HG02798 (cell line): ENCODE results near the gene APBA1.
"Not testable (repeated sequence)": the region's sequence is repeated elsewhere in the genome, so short reads cannot be mapped to it uniquely, and the experiment has no call there.

Experiments
- ATAC-seq: cut with Tn5 transposase; IDR thresholded peaks from one replicate; pipeline ENCODE4 v1.9.1; 2021; ENCODE audit warnings: mild to moderate bottlenecking; ENCODE audit not compliant: unreplicated experiment, poor library complexity

The APBA1 gene

DNA sequence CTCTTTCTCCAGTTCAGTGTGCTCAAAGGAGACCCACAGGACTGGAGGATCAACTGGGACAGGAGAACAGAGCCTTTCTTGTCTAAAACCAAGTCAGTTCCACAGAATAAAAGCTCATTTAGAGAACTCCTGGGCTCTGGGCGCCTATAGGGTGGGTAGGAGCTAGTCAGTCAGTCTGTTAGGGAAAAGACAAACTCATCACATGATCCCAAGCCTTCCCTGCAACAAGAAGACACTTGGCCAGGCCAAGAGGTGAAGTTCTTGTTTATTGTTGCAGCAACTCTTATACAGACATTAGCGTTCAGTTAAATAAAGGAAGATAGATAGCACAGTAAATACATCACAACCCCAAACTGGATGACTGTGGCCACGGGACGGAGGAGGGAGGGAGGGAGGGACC, 244.9 kb downstream of the APBA1 start:
- no peak for ATAC-seq

DNA sequence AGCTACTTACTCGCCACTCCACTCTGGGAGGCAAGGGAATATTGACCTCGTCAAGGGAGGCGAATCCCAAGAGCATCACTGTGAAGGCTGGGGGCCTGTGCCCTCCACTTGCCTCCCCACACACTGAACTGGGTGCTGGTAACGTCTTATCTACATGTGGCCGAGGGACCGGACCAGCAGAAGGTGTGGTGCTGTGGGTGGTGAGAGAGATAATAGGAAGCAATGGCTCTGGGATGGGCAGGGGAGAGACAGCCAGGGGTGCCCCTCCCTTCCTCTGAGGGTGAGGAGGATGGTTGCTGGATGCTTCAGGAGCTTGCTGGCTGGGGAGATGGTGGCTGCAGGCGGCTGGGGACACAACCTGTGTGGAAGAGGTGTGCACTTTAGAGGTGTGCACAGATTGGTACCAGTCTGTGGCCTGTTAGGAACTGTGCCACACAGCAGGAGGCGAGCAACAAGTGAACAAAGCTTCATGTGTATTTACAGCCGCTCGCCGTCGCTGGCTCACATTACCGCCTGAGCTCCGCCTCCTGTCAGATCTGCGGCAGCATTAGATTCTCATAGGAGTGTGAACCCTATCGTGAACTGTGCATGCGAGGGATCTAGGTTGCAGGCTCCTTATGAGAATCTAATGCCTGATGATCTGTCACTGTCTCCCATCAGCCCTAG, 246.9 kb downstream of the APBA1 start:
- no peak for ATAC-seq

DNA sequence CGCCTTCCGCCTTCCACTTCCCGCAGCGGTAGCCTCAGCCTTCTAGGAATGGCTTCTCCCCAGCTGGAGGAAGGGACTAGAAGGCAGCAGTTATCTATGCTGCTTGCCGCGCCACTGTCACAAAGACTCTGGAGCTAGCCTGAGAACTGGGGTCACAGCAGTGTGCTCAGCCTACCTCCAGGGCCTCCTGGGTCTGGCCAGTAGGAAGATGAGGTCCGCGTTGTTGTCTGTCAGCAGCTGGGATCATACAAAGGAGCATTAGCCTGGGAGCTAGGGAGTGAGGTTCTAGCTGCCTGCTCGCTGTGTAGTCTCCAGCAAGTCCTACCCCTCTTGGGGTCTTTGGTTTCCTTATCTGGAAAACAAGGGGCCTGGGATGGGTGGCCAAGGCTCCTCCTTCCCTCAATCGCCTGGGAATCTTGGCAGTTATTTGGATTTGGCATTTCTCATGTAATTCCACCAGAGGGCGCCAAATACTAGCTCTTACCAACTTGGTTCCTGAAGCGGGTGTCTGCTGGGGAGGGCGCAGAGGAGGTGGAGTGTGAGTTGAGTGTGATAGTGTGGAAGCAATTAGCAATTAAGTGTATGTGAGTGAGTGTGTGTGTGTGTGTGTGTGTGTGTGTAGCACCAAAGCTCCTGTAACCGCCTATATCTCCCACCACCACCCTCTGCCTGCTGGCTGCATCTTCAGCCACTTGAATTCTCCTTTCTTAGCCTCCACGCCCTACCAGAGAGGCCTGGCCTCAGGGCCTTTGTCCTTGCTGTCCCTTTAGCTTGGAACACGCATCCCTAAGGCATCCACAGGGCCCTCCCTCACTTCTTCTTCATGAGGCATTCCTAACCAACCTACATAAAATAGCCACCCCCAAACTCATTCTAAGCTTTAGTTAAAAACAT, 250.0 kb downstream of the APBA1 start:
- peak; percentile 66 for ATAC-seq

DNA sequence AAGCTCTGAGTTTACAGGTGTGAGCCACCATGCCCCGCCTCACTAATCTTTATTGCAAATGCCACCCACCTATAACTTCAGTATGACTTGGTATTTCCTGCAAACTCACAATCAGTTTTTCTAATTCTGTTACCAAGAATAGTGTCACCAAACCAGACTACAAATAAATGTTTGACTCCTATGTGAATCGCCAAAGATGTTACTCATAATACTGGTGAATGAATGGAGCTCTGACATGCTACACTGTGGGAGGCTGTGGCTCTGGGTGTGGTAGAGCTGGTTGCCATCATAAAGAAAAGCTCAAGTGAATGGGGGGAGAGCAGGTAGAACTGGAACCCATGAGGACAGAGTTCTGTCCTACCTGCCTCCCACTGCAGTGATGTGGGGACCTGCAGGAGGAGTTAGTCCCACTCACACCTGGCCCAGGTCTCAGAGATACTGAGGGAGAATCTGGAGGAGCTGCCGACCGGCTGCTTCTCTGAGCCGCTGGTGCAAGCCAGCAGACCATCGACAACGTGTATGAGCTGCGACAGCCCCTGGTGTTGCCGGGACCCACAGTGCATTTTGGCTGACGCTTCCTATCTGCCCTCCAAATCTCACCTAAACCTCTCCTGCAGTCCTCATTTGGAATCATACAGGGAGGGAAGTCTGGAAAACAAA, 251.4 kb downstream of the APBA1 start:
- ATAC-seq, result no peak

DNA sequence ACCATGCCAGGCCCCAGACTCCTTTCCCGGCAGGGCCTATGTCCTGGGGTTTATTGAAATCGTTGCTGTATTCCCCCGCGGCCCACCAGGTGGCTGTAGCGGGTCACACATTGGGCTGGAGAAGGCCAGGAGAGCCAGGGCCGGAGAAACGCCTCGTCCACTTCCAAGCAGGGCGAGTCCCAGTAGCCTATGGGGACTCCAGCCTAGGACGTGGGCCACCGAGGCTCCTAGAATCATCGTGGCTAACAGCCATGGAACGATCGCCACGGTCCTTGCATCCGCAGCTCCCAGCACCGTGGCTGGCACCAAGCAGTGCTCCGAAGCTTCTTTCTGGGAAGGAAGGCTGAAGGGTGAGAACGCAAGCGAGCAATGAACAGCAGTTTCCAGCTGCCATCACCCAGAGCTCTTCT, 259.4 kb downstream of the APBA1 start:
- no peak for ATAC-seq

DNA sequence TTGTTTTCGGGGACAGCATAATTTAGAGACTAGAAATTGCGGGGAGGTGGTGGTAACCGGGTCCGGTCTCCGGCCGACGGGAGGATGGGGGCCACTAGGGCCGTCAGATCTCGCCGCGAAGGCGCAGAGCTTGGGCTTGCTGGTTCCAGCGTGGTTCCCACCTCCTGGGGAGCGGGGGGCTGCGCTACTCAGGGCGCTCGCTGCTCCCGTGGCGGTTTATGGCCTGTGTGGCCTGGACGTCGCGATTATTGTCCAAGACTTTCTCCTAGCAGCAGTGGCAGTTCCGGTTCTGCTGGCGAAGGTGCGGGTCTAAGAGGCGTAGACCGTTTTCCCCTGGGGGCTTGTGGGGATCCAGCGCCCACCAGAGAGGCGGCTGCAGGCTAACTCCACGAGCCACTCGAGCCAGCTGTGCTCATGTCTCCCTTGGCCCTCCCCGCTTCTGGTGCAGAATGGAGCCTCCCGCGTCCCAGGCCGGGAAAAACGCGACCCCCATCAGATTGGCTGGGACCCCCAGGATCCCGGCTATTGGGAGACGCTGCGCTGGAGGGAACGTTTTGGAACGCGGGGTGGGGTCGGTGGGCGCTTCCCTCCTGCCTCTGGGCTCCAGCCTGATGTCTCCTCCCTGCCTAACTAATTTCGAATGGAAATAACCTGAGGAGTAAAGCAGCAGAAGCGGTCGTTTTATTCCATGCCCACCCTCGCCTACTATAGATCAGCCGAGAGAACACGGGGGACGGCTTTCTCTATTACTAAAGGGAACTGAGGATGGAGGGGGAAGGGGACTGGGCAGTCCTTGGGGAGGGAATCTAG, 260.0 kb downstream of the APBA1 start:
- ATAC-seq, result no peak

DNA sequence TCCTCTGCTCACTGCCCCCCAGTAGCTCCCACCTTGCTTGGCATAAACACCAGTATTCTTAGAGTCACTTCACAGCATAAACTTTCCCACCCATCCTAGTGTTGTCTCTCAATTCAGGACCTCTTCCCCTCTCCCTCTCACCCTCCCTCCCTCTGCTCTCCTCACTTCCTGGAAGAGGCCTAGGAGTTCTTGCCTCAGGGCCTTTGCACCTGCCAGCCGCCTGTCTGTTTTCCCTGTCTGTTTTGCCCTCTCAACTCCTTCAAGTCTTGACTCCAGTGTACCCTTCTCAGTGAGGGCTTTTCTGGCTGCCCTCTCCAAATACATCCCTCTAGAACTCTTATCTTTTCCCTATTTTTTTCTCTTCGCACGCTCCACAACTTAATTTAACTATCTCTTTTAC, 260.9 kb downstream of the APBA1 start:
- ATAC-seq, result no peak

DNA sequence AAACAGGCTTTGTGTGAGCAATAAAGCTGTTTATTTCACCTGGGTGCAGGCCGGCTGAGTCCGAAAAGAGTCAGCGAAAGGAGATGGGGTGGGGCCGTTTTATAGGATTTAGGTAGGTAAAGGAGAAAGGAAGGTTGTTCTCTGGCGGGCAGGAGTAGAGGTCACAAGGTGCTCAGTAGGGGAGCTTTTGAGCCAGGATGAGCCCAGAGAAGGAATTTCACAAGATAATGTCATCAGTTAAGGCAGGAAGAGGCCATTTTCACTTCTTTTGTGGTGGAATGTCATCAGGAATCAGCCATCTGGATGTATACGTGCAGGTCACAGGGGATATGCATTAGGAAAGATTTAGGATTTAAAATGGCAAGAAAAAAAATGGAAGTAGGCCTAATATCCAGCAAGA, 262.2 kb downstream of the APBA1 start:
- not testable (repeated sequence) for ATAC-seq

DNA sequence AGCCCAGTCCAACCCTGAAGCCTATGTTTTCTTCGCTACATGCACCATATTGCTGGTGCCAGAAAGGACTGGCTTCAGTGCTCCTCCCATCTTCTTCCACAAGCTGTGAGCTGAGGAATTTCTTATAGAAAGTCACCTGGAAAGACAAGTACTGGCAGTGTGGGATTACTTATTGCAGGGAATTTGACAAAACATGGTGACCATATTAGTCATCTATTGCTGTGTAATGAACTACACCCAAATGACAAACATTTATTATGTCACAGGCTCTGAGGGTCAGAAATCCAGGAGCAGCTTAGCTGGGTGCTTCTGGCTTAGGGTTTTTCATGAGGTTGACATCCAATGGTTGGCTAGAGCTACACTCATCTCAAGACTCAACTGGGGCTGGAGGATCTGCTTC, 271.7 kb downstream of the APBA1 start:
- no peak for ATAC-seq

DNA sequence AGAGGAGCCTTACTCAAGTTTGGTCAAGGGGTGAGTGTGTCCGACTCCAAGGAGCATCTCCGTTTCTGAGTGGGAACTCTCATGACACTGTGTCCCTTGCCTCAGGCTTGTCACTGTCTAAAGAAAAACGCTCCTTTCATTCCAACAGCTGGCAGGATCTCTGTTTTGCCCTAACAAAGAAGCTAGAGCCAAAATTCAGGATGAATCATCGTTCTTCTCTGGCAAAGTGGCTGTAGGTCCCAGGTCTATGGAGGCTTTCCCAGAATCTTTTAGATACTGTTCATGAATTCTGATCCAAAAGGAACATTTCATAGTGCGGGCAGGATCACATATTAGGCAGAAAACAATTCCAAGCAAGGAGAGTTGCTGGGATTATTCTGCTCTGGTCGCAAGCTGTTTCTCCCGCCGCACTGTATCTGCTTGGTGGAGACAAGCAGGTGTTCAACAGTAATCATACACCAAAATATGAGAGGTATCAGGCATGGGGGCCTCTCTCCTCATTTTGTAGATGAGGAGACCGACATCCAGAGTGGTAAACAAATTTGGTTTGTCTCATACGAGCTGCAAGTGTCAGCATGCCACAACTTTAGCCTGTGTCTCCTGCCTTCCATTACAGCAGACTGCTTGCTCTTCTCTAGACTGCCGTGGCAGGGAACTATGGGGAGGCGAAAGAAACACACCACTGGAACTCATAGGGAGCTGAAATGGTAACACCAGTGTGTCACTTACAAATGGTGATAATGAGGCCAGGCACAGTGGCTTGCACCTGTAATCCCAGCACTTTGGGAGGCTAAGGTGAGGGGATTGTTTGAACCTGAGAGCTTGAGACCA, 274.6 kb downstream of the APBA1 start:
- no peak for ATAC-seq

DNA sequence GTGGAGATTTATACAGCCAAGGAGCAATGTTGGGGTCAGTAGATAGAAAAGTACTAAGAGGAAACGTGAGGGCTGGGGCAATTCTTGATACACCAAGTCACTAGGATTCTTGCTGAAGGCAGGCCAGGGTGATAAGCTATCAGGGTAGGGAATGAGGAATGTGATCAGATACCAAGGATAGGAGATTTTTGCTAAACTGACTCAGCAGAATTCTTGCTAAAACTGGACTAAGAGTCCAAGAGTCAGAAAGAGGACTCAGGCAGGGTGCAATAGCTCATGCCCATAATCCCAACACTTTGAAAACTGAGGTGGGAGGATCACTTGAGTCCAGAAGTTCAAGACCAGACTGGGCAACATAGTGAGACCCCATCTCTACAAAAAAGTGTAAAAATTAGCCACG, 275.4 kb downstream of the APBA1 start:
- no peak for ATAC-seq

DNA sequence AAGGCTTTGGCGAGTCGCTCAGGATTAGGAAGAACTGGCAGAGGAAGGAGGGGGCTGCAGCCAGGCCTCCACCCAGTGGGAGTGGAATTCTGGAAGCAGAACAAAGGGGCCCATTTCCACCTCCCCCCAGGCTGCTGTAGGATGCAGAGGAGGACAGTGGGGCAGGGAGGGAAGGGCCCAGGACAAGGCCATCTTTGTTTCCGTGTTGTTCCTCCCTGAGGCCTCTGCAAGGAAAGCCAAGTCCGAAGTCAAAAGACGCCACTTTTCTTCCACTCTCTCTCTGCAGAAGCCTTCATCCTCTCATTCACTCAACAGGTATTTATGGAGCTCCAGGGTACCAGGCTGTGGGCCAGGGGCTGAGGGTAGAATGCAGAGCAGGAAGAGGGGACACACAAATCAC, 276.5 kb downstream of the APBA1 start:
- no peak for ATAC-seq

DNA sequence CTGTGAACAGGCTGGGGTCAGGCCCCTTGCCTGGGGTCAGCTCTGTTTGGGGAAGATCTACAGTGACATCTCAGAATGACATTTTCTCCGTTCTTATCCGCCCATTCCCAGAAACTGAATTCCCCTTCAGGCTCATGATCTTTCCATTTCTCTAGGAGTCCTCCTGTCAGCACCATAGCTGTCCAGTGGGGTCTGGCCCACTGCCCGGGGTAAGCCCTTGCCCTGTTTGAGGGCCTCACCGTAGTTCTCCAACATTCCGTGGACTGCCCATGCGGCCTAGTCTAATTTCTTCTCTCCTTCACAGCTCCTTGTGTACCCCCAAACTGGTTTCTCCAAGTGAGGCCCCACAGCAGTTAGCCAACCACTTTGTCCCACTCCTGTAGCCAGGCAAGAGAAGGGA, 278.7 kb downstream of the APBA1 start:
- no peak for ATAC-seq

DNA sequence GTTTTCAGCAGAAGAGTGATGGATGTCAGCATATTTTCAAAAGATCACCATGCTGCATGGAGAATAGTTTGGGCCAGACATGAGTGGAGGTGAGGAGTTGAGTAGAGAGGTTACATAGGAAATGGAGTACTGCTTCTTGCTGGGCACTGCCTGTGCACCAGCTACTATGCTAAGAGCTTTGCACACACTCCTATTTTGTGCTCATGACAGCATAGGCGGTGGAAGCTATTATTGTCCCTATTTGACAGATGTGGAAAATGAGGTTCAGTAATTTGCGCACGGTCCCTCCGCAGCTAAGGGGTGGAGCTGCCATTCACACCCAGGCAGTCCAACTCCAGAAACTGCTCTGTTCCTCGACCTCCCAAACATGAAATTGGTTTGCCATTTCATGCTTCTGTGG, 279.3 kb downstream of the APBA1 start:
- no peak for ATAC-seq

DNA sequence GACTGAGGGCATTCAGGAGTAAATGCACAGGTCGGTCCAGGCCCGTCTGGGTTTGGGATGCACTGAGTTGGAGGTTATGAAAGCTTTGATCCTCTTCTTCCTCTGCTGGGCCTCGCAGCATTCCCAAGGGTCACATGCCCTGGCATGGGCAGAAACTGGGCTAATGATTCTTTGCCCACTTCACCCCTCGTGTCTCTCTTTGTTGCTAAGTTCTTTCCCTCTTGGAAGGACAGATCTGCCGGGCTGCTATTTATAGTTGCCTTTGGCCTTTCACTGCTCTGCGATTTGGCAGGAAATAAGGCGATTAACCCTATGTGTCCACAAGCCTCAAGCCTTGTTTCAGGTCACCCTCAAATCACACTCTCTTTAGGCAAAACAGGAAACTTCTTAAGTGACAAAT, 280.2 kb downstream of the APBA1 start:
- no peak for ATAC-seq

DNA sequence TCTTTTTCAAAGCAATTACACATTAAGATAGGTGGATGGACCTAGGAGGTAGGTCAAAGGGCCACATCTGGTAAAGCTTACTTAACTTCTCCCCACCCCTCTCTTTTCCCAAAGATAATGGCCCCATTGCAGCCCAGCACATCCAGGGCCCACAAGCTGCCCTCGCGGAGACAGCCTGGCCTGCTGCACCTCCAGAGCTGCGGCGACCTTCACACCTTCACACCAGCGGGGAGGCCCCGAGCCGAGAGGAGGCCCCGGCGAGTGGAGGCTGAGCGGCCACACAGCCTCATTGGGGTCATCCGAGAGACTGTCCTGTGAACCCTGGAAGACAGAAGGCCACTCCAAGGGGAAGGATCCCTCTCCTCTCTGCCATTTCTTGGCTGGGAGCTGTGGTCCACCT, 280.7 kb downstream of the APBA1 start:
- no peak for ATAC-seq

DNA sequence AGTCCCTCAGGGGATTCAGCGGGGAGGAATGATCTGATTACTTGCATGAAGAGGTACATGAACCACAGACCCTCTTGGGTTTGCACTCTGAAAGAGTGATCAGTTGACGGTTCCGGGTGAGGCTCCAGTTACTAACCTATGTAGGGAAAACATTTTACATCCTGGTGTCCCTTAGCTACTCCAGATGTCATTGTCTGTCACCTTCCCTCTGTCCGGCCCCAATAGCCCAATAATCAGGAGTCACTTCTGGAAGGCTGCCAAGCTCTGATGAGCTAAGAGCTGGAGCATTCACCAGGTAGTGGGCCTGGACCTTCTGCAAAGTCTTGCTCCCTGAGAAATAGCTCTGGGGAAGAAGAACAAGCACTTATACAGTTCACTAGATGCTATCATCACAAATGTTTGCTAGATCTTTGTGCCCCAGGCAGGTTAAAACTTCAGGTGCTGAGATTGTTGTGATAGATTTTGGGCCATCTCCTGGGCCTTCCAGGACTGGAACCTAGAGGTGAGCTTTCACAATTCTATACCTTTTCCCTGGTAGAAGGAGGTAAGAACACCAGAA, 282.7 kb downstream of the APBA1 start:
- no peak for ATAC-seq

DNA sequence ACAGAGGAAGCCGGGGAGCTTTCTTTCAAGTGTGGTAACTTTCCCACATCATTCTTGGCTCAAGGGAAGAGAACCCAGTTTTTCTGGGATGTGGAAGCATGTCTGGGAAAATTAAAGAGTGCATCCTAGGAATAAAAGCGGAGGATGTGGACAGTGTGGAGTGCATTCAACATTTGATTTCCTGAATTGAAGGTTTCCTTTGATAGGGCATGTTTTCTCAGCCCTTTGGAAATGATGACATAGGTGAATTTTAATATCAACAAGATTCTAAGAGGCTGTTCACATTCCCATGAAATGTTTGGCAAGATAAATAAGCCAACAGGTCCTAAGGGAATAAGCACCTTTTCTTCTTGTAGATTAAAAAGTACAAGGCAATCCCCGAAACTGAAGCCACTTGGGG, 283.6 kb downstream of the APBA1 start:
- ATAC-seq, result no peak

DNA sequence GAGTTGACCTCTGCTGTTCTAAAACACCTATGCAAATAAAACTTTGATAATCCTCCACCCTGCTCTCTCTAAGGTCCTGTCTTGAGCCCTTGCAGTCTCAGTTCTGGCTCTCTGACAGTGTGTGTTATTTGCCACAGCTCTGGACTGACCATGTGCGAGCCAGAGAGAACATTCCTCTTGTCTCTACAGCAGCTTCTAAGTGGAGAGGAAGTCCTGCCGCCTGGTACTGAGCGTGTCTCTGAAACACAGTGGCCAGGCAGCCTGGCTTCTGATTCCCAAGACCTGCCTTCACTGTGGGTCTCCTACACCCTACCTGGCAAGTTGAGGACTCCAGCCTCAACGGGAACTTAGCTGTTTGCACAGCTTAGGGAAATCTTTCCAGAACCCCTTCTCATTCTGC, 285.5 kb downstream of the APBA1 start:
- ATAC-seq, result no peak
